Activated CD8-positive, alpha-beta memory T cell treated with anti-CD3 and anti-CD28 coated beads for 1 hour (primary cell): ENCODE data around the gene UBL5.
"Not testable (repeated sequence)": the region's sequence is repeated elsewhere in the genome, so short reads cannot be mapped to it uniquely, and the experiment has no call there.

Experiments
- DNase-seq, 2 donors: peaks; one replicate each; pipeline ENCODE4 v3.0.0-alpha.2; 2020; ENCODE audit warnings: low read depth in 1 of 2; ENCODE audit errors: extremely low read depth in 1 of 2

Gene UBL5

GRCh38 chr19:9827289-9828238 lies at the start of gene UBL5:
TSS of gene UBL5 (plus strand) at chr19:9827918. CDS start at chr19:9828338, 420 bp downstream.
- DNase-seq: peak; percentile 67 to 80

GRCh38 chr19:9782338-9782737 lies 45.4 kb upstream of the UBL5 start:
- DNase-seq: no peak

- DNase-seq: not testable (repeated sequence)
Observed at GRCh38 chr19:9784163-9784496, 43.6 kb upstream of the UBL5 start.

GRCh38 chr19:9785367-9786331 lies 42.1 kb upstream of the UBL5 start:
- peak; percentile 96 for DNase-seq

GRCh38 chr19:9786342-9786741 lies 41.4 kb upstream of the UBL5 start:
- DNase-seq: no peak

- no peak for DNase-seq
Observed at GRCh38 chr19:9786819-9787218, 40.9 kb upstream of the UBL5 start.

GRCh38 chr19:9788604-9789003 lies 39.1 kb upstream of the UBL5 start:
- DNase-seq: not testable (repeated sequence)

- no peak for DNase-seq
Observed at GRCh38 chr19:9789066-9789465, 38.7 kb upstream of the UBL5 start.

- not testable (repeated sequence) for DNase-seq
Observed at GRCh38 chr19:9789579-9789978, 38.1 kb upstream of the UBL5 start.

- not testable (repeated sequence) for DNase-seq
Observed at GRCh38 chr19:9791073-9791367, 36.7 kb upstream of the UBL5 start.

GRCh38 chr19:9791552-9792205 lies 36.0 kb upstream of the UBL5 start:
- DNase-seq: peak; percentile 93

- peak; percentile 88 to 92 for DNase-seq
Observed at GRCh38 chr19:9792206-9793070, 35.3 kb upstream of the UBL5 start.

- peak in 1 of 2 donors; percentile 41 for DNase-seq
Observed at GRCh38 chr19:9793071-9793591, 34.6 kb upstream of the UBL5 start.

- DNase-seq: peak; percentile 65 to 69
Observed at GRCh38 chr19:9796113-9796773, 31.5 kb upstream of the UBL5 start.

- no peak for DNase-seq
Observed at GRCh38 chr19:9797871-9798270, 29.8 kb upstream of the UBL5 start.

GRCh38 chr19:9799162-9799561 lies 28.6 kb upstream of the UBL5 start:
- no peak for DNase-seq

GRCh38 chr19:9801976-9802375 lies 25.7 kb upstream of the UBL5 start:
- no peak for DNase-seq

- DNase-seq: no peak
Observed at GRCh38 chr19:9806803-9807202, 20.9 kb upstream of the UBL5 start.
